Uterine smooth muscle cell (primary cell): ENCODE measurements around the gene SERPINE2. TPM values are rescaled to one million over a fixed set of nuclear protein-coding genes. Genes with fewer than 3 reads are reported as not detected.

Experiments used
- total RNA-seq: library from RNA; depleted of rRNA; stranded (reverse); fragments of >200 nt; gene quantifications from 2 replicates; pipeline ENCODE4 v1.2.3, GENCODE V29; 2014

SERPINE2 gene
- total RNA-seq = 43.4 and 306 TPM in 2 replicates

DNA sequence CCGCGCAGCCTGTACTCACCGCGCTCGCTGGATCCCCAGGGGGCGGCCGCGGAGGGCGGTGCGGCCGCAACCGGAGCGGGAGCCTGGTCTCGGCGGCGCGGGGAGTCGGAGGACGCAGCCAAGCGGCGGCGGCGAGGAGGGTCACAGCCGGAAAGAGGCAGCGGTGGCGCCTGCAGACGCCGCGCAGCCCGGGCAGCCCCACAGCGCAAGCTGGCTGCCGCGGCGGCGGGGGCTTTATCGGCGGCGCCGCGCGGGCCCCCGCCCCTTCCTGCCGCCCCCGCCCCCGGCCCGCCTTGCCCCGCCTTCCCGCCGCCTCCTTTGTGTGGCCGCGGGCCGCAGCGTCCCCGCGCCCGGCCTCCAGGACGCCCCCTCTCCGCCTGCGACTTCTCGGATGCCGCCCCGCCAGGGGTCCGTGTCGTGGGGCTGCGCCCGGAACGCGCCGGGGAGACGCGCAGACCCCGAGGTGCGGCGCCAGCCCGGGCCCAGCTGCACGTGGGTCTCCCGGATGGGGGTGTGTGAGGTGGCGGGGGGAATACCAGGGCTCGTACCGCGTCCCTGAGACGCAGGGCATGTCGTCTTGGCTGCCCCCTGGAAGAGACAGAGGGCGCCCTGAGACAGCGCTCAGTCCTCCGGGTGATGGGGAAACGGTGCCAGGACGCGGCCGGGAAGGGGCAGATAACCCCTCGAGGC lies at the start of gene SERPINE2:
TSS of gene SERPINE2 (minus strand) at position 207 of the 690 bp plus-strand sequence. CDS start 37,386 bp downstream, outside the sequence.

DNA sequence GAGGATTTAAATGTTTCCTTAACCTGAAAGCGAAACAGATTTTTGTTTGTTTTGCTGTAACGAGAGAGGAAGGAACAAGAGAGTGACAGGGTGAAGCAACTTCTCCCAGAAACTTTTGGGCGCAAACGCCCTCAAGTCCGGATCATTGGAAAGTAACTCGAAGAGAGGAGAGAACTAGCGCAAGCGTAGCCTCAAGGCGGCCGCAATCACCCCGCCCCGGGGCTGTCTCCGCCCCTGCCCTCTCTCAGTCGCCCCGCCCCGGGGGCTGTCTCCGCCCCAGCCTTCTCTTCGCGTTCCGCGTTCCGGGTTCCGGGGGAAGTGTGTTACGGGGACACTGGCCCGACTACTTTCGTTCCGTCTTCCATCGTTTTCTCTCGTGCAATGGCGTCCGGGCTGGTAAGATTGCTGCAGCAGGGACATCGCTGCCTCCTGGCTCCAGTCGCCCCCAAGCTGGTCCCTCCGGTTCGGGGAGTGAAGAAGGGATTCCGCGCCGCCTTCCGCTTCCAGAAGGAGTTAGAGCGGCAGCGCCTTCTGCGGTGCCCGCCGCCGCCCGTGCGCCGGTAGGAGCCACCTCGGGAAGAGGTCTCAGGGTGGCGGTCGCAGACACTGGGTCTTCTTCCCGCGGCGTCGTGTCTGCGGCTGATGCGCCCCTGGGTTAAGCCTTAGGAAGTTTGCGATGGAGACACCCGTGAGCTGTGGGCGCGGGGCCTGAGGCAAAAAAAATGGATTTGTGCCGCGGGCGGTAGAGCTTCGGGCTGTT lies 81.8 kb downstream of the SERPINE2 start, which contains the start of gene MRPL44:
TSS of gene MRPL44 (plus strand) at position 372 of the 760 bp plus-strand sequence. CDS start at position 382, 10 bp downstream.

DNA sequence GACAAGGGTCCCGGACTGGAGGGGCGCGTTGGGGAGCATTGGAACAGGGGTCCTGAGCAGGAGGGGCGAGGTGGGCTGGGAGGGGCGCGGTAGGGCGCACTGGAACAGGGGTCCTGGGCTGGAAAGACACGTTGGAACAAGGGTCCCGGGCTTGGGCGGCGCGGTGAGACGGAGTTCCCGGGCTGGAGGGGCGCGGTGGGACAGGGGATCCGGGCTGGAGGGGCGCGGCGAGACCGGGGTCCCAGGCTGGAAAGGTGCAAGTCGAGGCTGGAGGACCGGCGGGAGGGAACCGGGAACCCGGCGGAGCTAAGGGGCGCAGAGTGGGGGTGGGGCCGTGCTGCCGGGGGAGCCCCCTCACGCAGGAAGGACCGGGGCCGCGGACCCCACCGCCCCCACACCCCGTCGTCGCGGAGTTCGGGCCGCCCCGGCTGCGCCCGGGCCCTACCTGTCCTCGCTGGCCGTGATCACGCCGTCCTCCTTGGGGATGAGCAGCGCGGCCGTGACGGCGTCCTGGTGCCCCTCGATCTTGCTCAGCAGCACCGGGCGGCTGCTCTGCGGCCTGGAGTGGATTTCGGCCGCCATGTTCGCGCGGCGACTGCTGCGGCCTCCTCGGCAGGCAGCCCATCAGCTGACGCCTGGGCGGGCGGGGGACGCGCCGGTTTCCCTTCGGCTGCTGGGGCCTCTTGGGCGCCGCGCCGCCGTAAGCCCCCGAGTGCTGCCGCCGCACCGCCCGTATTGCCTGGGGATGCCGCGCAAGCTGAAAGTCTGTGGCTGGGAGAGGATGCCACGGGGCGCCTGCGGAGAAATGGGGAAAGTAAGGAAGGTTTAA lies 94.2 kb downstream of the SERPINE2 start, which contains the start of gene WDFY1:
TSS of gene WDFY1 (minus strand) at position 633 of the 829 bp plus-strand sequence. CDS start at position 582, 51 bp downstream.

Other genes with a start within 250 kb of the SERPINE2 start
- 6.0 and 10.2 TPM in 2 replicates for gene AP1S3, start 201.7 kb downstream of the SERPINE2 start, total RNA-seq
- 102 and 111 TPM in 2 replicates for gene WDFY1, start 94.0 kb downstream of the SERPINE2 start, total RNA-seq
- gene MRPL44, start 81.8 kb downstream of the SERPINE2 start, total RNA-seq = 35.9 and 36.0 TPM in 2 replicates